Measurements from ENCODE around the gene FBN2.

Gene FBN2

DNA sequence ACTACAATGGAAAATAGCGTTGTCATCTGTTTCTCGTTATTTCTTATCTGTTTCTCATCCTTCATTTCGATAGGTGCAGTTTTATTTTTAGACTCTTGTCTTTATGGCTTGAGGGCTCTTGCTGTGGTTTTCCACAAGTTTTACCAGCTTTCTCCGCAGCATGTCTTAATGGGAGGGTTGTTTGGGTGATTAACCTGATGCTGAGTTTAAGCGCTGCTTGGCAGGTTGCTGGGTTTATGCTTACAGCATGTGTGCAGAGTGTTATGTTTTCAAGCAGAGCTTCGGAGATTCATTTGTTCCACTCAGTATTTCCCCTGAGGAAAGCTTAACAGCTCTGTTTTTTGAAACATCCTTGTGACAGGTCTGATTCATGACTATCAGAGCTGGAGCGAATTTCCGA, 300.5 kb downstream of the FBN2 start:
- peak; percentile 55 for ATAC-seq
- TF ChIP-seq PATZ1 (CRISPR knock-in tag; IDR thresholded peaks at IDR 0.05; ENCODE audit: borderline replicate concordance) (no peak), CSRNP3 (CRISPR knock-in tag; IDR thresholded peaks at IDR 0.05) (no peak), PPARA (CRISPR knock-in tag; IDR thresholded peaks at IDR 0.05; ENCODE audit: borderline replicate concordance) (no peak), ARNTL (CRISPR knock-in tag; IDR thresholded peaks at IDR 0.05; ENCODE audit: borderline replicate concordance, low read depth) (no peak), ESRRG (CRISPR knock-in tag; IDR thresholded peaks at IDR 0.05) (no peak), CSDC2 (CRISPR knock-in tag; IDR thresholded peaks at IDR 0.05) (no peak), ZFP3 (CRISPR knock-in tag; IDR thresholded peaks at IDR 0.05) (no peak), TOX (CRISPR knock-in tag; IDR thresholded peaks at IDR 0.05; ENCODE audit: borderline replicate concordance) (no peak), GLIS3 (CRISPR knock-in tag; IDR thresholded peaks at IDR 0.05) (no peak), RARB (CRISPR knock-in tag; IDR thresholded peaks at IDR 0.05) (no peak)

DNA sequence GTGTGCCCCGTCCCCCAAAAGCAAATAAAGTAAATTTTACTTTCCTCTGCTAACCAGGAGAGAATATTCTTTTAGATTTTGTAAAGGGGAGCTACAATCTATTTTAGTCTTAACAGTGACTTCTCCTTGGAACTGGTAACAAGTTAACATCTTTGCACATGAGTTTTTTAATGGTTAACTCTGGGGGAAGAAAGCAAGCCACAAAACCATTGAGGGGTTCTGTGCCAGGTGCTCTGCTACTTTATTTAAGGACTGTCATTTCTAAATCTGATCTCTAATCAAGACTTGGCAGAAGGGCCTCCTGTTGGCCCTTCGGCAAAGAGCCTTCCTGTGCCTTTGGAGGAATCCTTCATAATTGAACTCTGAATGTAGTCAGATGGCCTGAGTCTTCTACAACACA, 301.0 kb downstream of the FBN2 start:
- peak; percentile 50 for ATAC-seq
- no peak for TF ChIP-seq OSR1 (CRISPR knock-in tag; IDR thresholded peaks at IDR 0.05)
- no peak for TF ChIP-seq BACH2 (CRISPR knock-in tag; IDR thresholded peaks at IDR 0.05; ENCODE audit: borderline replicate concordance)

- no peak for TF ChIP-seq ZFP30 (CRISPR knock-in tag; IDR thresholded peaks at IDR 0.05)
- no peak for TF ChIP-seq CSRNP3 (CRISPR knock-in tag; IDR thresholded peaks at IDR 0.05)
- no peak for TF ChIP-seq CSDC2 (CRISPR knock-in tag; IDR thresholded peaks at IDR 0.05)
- TF ChIP-seq SNAI2 (CRISPR knock-in tag; IDR thresholded peaks at IDR 0.05), result no peak
- TF ChIP-seq ZC3H10 (CRISPR knock-in tag; IDR thresholded peaks at IDR 0.05), result no peak
- no peak for ATAC-seq
Observed at GRCh38 chr5:128236334-128236733, 301.7 kb downstream of the FBN2 start.

- TF ChIP-seq ESRRG (CRISPR knock-in tag; IDR thresholded peaks at IDR 0.05) (no peak), ZNF565 (CRISPR knock-in tag; conservative IDR thresholded peaks at IDR 0.05; ENCODE audit: low read depth) (no peak)
- no peak for ATAC-seq
Observed at GRCh38 chr5:128234928-128235641, 303.0 kb downstream of the FBN2 start.

GRCh38 chr5:128228521-128228920, 309.5 kb downstream of the FBN2 start:
- no peak for TF ChIP-seq PATZ1 (CRISPR knock-in tag; IDR thresholded peaks at IDR 0.05; ENCODE audit: borderline replicate concordance)
- TF ChIP-seq PPARA (CRISPR knock-in tag; IDR thresholded peaks at IDR 0.05; ENCODE audit: borderline replicate concordance), result no peak
- no peak for TF ChIP-seq BACH2 (CRISPR knock-in tag; IDR thresholded peaks at IDR 0.05; ENCODE audit: borderline replicate concordance)
- no peak for TF ChIP-seq ESRRG (CRISPR knock-in tag; IDR thresholded peaks at IDR 0.05)
- TF ChIP-seq, protein P1, sequence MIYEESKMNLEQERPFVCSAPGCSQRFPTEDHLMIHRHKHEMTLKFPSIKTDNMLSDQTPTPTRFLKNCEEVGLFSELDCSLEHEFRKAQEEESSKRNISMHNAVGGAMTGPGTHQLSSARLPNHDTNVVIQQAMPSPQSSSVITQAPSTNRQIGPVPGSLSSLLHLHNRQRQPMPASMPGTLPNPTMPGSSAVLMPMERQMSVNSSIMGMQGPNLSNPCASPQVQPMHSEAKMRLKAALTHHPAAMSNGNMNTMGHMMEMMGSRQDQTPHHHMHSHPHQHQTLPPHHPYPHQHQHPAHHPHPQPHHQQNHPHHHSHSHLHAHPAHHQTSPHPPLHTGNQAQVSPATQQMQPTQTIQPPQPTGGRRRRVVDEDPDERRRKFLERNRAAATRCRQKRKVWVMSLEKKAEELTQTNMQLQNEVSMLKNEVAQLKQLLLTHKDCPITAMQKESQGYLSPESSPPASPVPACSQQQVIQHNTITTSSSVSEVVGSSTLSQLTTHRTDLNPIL (CRISPR knock-in tag; IDR thresholded peaks at IDR 0.05; ENCODE audit: low read depth), result no peak
- TF ChIP-seq ZFP3 (CRISPR knock-in tag; IDR thresholded peaks at IDR 0.05), result no peak
- no peak for TF ChIP-seq SNAI2 (CRISPR knock-in tag; IDR thresholded peaks at IDR 0.05)
- TF ChIP-seq ISL1 (CRISPR knock-in tag; IDR thresholded peaks at IDR 0.05), result no peak
- no peak for TF ChIP-seq POU6F1 (CRISPR knock-in tag; IDR thresholded peaks at IDR 0.05; ENCODE audit: borderline replicate concordance, low read depth)
- no peak for TF ChIP-seq TOX (CRISPR knock-in tag; IDR thresholded peaks at IDR 0.05; ENCODE audit: borderline replicate concordance)
- TF ChIP-seq TCF4 (CRISPR knock-in tag; IDR thresholded peaks at IDR 0.05; ENCODE audit: borderline replicate concordance), result no peak
- TF ChIP-seq ZNF565 (CRISPR knock-in tag; conservative IDR thresholded peaks at IDR 0.05; ENCODE audit: low read depth), result no peak
- TF ChIP-seq ZNF70 (CRISPR knock-in tag; IDR thresholded peaks at IDR 0.05), result no peak
- no peak for TF ChIP-seq ZNF8 (CRISPR knock-in tag; IDR thresholded peaks at IDR 0.05)
- no peak for TF ChIP-seq RARB (CRISPR knock-in tag; IDR thresholded peaks at IDR 0.05)
- TF ChIP-seq GLIS3 (CRISPR knock-in tag; IDR thresholded peaks at IDR 0.05), result no peak
- ATAC-seq, result no peak

Data from SK-N-SH treated with all-trans-retinoic acid at 6 μM for 48 hours (cell line).